GM12872 (cell line): Measurements from ENCODE around the gene SHC3.

ENCODE experiments used
- TF ChIP-seq, protein P1 (sequence below): IDR thresholded peaks from 3 replicates; pipeline ENCODE4 v1.5.1; 2011; ENCODE audit warnings: low read depth, mild to moderate bottlenecking, low read length, moderate library complexity; ENCODE audit not compliant: insufficient read depth

SHC3 gene

GRCh38 chr9:89006996-89007967 is 171.3 kb downstream of the SHC3 start:
- TF ChIP-seq, protein P1, sequence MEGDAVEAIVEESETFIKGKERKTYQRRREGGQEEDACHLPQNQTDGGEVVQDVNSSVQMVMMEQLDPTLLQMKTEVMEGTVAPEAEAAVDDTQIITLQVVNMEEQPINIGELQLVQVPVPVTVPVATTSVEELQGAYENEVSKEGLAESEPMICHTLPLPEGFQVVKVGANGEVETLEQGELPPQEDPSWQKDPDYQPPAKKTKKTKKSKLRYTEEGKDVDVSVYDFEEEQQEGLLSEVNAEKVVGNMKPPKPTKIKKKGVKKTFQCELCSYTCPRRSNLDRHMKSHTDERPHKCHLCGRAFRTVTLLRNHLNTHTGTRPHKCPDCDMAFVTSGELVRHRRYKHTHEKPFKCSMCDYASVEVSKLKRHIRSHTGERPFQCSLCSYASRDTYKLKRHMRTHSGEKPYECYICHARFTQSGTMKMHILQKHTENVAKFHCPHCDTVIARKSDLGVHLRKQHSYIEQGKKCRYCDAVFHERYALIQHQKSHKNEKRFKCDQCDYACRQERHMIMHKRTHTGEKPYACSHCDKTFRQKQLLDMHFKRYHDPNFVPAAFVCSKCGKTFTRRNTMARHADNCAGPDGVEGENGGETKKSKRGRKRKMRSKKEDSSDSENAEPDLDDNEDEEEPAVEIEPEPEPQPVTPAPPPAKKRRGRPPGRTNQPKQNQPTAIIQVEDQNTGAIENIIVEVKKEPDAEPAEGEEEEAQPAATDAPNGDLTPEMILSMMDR: no peak

- TF ChIP-seq, protein P1: no peak
Observed at GRCh38 chr9:89006267-89006666, 172.4 kb downstream of the SHC3 start.

DNA sequence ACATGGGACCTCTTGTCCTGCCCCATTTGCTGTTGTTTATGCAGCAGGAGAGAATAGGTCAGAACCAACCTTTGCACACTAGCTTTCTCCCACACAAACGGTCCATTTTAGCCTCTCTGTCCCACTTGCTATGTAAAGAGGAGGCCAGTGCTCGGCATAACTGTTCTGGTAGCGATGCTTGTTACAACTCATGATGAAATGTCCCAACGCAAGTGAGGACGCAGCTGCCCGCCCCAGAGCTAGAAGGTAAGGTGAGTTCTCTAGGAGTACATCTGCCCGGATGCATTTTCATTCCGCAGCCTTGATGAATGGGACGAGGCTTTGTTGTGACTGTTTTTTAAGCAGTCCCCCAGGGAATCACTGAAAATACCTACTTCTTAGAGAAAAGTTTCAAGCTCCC is 173.3 kb downstream of the SHC3 start:
- TF ChIP-seq, protein P1: no peak

- TF ChIP-seq, protein P1: no peak
Observed at GRCh38 chr9:89002987-89003386, 175.6 kb downstream of the SHC3 start.

DNA sequence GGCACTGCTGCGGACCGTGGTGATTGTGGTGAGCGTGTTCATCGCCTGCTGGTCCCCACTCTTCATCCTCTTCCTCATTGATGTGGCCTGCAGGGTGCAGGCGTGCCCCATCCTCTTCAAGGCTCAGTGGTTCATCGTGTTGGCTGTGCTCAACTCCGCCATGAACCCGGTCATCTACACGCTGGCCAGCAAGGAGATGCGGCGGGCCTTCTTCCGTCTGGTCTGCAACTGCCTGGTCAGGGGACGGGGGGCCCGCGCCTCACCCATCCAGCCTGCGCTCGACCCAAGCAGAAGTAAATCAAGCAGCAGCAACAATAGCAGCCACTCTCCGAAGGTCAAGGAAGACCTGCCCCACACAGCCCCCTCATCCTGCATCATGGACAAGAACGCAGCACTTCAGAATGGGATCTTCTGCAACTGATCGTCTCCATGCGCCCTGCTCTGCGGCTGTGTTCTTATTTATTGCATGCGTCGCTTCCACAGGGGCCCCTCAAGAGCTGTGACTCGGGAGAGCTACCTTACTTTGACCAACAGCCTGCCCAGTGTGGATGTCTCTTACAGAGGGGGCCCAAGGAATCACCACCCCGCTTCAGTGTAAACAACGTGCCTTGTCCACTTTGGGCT is 176.6 kb downstream of the SHC3 start:
- TF ChIP-seq, protein P1: no peak

GRCh38 chr9:89000973-89001916 is 177.4 kb downstream of the SHC3 start:
- TF ChIP-seq, protein P1: peak; percentile 70
